OCI-LY1 (cell line): ENCODE results near the gene SIAH1.

Source experiments
- H2AFZ ChIP-seq: fragments of 200-600 bp; sonication (generic), shearing (Covaris generic); 2 replicates; pipeline ENCODE4 v1.6.0; 2014; ENCODE audit warnings: antibody characterized with exemption, mild to moderate bottlenecking, low read length
- H3F3A ChIP-seq: fragments of 200-600 bp; sonication (generic), shearing (Covaris generic); 2 replicates; pipeline ENCODE4 v1.6.0; 2014; ENCODE audit warnings: mild to moderate bottlenecking, antibody characterized with exemption, low read length, moderate library complexity; ENCODE audit not compliant: insufficient read depth
- H3K27ac ChIP-seq: fragments of 200-600 bp; sonication (generic); 2 replicates; pipeline ENCODE4 v1.5.1; 2014; ENCODE audit warnings: low read length, mixed run types, mild to moderate bottlenecking, low read depth; ENCODE audit not compliant: poor library complexity, severe bottlenecking
- H3K27me3 ChIP-seq: fragments of 200-600 bp; sonication (generic); 2 replicates; pipeline ENCODE4 v1.6.0; 2014; ENCODE audit warnings: antibody characterized with exemption, mild to moderate bottlenecking, low read length, moderate library complexity; ENCODE audit not compliant: insufficient read depth
- H3K36me3 ChIP-seq: fragments of 200-600 bp; sonication (generic); 2 replicates; pipeline ENCODE4 v1.6.1; 2014; ENCODE audit warnings: mild to moderate bottlenecking, antibody characterized with exemption, low read length, moderate library complexity, mixed read lengths; ENCODE audit not compliant: insufficient read depth
- H3K4me1 ChIP-seq: fragments of 200-600 bp; sonication (generic); 2 replicates; pipeline ENCODE4 v1.5.1; 2014; ENCODE audit warnings: mild to moderate bottlenecking, low read length, moderate library complexity; ENCODE audit not compliant: insufficient read depth, severe bottlenecking
- H3K4me2 ChIP-seq: fragments of 200-600 bp; sonication (generic), shearing (Covaris generic); 2 replicates; pipeline ENCODE4 v1.6.1; 2014; ENCODE audit warnings: low read length
- H3K4me3 ChIP-seq: fragments of 200-600 bp; sonication (generic); 2 replicates; pipeline ENCODE4 v1.5.1; 2014; ENCODE audit warnings: low read length, low read depth, mild to moderate bottlenecking, mixed read lengths; ENCODE audit not compliant: poor library complexity, severe bottlenecking
- H3K79me2 ChIP-seq: fragments of 200-600 bp; shearing (Covaris generic); 2 replicates; pipeline ENCODE4 v1.6.1; 2016; ENCODE audit warnings: mixed run types, low read length, mixed read lengths; ENCODE audit not compliant: insufficient read depth
- H3K9ac ChIP-seq: fragments of 200-600 bp; sonication (generic), shearing (Covaris generic); 2 replicates; pipeline ENCODE4 v1.6.1; 2014; ENCODE audit warnings: mild to moderate bottlenecking, low read length, mixed read lengths
- H3K9me2 ChIP-seq: fragments of 200-600 bp; sonication (generic), shearing (Covaris generic); 2 replicates; pipeline ENCODE4 v1.6.1; 2014; ENCODE audit warnings: low read depth, mild to moderate bottlenecking, low read length, mixed read lengths
- H3K9me3 ChIP-seq: fragments of 200-600 bp; shearing (Covaris generic); 2 replicates; pipeline ENCODE4 v1.6.1; 2014; ENCODE audit warnings: low read length, mixed read lengths
- H4K20me1 ChIP-seq: fragments of 200-600 bp; sonication (generic), shearing (Covaris generic); 2 replicates; pipeline ENCODE4 v1.6.0; 2016; ENCODE audit warnings: mild to moderate bottlenecking, low read length; ENCODE audit not compliant: insufficient read depth
- EZH2 ChIP-seq: fragments of 200-600 bp; sonication (generic), shearing (Covaris generic); IDR thresholded peaks from 2 replicates; pipeline ENCODE4 v1.8.0; 2017; ENCODE audit warnings: borderline replicate concordance, mixed run types, mild to moderate bottlenecking, antibody characterized with exemption, low read length, moderate library complexity, mixed read lengths
- TF ChIP-seq, protein P1 (sequence below): fragments of 200-600 bp; sonication (generic), shearing (Covaris generic); IDR thresholded peaks from 2 replicates; pipeline ENCODE4 v1.5.1; 2017; ENCODE audit warnings: mild to moderate bottlenecking, antibody characterized with exemption, low read length, moderate library complexity, mixed read lengths

SIAH1 gene

GRCh38 chr16:48383877-48384519 is 1.2 kb downstream of the SIAH1 start:
- peaks cover 55% of the 10 kb centered on the region for H3K79me2 ChIP-seq
- TF ChIP-seq EZH2: no peak
- TF ChIP-seq, protein P1, sequence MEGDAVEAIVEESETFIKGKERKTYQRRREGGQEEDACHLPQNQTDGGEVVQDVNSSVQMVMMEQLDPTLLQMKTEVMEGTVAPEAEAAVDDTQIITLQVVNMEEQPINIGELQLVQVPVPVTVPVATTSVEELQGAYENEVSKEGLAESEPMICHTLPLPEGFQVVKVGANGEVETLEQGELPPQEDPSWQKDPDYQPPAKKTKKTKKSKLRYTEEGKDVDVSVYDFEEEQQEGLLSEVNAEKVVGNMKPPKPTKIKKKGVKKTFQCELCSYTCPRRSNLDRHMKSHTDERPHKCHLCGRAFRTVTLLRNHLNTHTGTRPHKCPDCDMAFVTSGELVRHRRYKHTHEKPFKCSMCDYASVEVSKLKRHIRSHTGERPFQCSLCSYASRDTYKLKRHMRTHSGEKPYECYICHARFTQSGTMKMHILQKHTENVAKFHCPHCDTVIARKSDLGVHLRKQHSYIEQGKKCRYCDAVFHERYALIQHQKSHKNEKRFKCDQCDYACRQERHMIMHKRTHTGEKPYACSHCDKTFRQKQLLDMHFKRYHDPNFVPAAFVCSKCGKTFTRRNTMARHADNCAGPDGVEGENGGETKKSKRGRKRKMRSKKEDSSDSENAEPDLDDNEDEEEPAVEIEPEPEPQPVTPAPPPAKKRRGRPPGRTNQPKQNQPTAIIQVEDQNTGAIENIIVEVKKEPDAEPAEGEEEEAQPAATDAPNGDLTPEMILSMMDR: no peak
- H3K27ac ChIP-seq: peak overlapping the region; percentile 30
- H3K4me2 ChIP-seq: peak overlapping the region; percentile 91
- H3F3A ChIP-seq: no peaks in the 10 kb centered on the region
- H3K4me1 ChIP-seq: peaks cover 34% of the 10 kb centered on the region
- peak overlapping the region; percentile 72 for H3K4me3 ChIP-seq
- H3K9me2 ChIP-seq: no peaks in the 10 kb centered on the region
- H3K36me3 ChIP-seq: no peaks in the 10 kb centered on the region
- H3K9me3 ChIP-seq: no peaks in the 10 kb centered on the region
- no peaks in the 10 kb centered on the region for H3K27me3 ChIP-seq
- H3K9ac ChIP-seq: peak overlapping the region; percentile 91
- H2AFZ ChIP-seq: no peak overlapping the region
- no peaks in the 10 kb centered on the region for H4K20me1 ChIP-seq

DNA sequence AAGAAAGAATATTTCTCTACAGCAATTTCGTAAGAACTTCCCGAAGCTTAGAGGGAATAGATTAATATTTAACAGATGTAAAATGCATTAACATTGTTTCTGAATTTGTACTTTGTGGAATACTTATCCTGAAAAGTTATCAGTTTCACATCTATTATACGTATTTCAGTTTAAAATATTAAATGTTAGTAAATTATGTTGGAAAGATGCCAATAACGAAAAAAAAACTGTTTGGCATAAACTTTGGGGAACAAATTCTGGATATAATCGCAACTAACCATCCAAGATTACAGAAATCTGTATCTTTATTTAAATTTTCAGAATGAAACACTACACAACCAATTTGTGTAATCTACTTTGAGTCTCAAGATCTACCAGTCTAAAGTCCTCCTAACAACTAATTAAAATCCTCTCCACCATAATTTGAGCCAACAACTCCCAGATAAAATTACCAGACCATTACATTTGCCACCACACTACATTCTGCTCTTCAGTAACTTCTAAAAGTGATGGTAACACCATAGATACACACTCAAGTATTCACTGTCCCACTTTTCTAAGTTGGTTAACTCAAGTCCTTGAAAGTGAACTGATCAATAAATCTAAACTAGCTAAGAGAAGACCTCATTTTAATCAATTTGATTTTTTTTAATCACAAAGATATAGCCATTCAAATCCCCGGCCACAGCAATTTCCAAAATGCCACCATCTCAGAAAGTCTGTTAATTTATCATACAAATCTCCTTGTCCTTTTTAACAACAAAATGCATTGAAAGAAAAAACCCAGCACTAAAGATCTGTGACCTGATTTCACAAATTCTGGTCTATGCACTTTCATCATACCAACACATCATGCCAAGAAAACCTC is 2.0 kb downstream of the SIAH1 start:
- Histone ChIP-seq H3K4me1 (peaks cover 40% of the 10 kb centered on the region), H3K27me3 (no peaks in the 10 kb centered on the region), H4K20me1 (no peaks in the 10 kb centered on the region), H3K4me3 (peak overlapping the region; percentile 72), H3K79me2 (peaks cover 63% of the 10 kb centered on the region), H3K4me2 (peak overlapping the region; percentile 91), H3K9me2 (no peaks in the 10 kb centered on the region), H3F3A (no peaks in the 10 kb centered on the region), H3K9me3 (no peaks in the 10 kb centered on the region), H2AFZ (no peak overlapping the region), H3K36me3 (no peaks in the 10 kb centered on the region), H3K27ac (no peak overlapping the region), H3K9ac (peak overlapping the region; percentile 91)
- TF ChIP-seq, protein P1: no peak
- TF ChIP-seq EZH2: no peak

- Histone ChIP-seq H3K9me3 (no peaks in the 10 kb centered on the region), H3K4me1 (peaks cover 40% of the 10 kb centered on the region), H3K27me3 (no peaks in the 10 kb centered on the region), H3K4me3 (no peak overlapping the region), H3K27ac (no peak overlapping the region), H3F3A (no peaks in the 10 kb centered on the region), H3K36me3 (no peaks in the 10 kb centered on the region), H3K79me2 (peaks cover 73% of the 10 kb centered on the region), H3K9me2 (no peaks in the 10 kb centered on the region), H2AFZ (no peak overlapping the region), H3K9ac (no peak overlapping the region), H4K20me1 (no peaks in the 10 kb centered on the region), H3K4me2 (no peak overlapping the region)
- TF ChIP-seq, protein P1: no peak
- TF ChIP-seq EZH2: no peak
Observed at GRCh38 chr16:48382131-48382530, 3.1 kb downstream of the SIAH1 start.
